SK-N-SH treated with all-trans-retinoic acid at 6 μM for 48 hours (cell line): Measurements from ENCODE around the gene FBXO8.
"Not testable (repeated sequence)": the region's sequence is repeated elsewhere in the genome, so short reads cannot be mapped to it uniquely, and the experiment has no call there.

Experiments used
- ATAC-seq: fragments of 200-7000 bp; cut with Tn5 transposase; 3 replicates; pipeline ENCODE4 v1.9.1; 2020; ENCODE audit warnings: mild to moderate bottlenecking, moderate library complexity
- CREB5 ChIP-seq: fragments of 250-450 bp; sonication (Bioruptor Pico); IDR thresholded peaks from 2 replicates; pipeline ENCODE4 v1.5.1; 2020; ENCODE audit warnings: low read depth, mild to moderate bottlenecking, moderate library complexity
- CSDC2 ChIP-seq: fragments of 250-450 bp; sonication (Bioruptor Pico); IDR thresholded peaks from 2 replicates; pipeline ENCODE4 v1.5.0; 2020; ENCODE audit warnings: mild to moderate bottlenecking, moderate library complexity
- CSRNP3 ChIP-seq: fragments of 250-450 bp; sonication (Bioruptor Pico); IDR thresholded peaks from 2 replicates; pipeline ENCODE4 v1.5.1; 2021; ENCODE audit warnings: mild to moderate bottlenecking, moderate library complexity
- ESRRG ChIP-seq: fragments of 250-450 bp; sonication (Bioruptor Pico); IDR thresholded peaks from 2 replicates; pipeline ENCODE4 v1.6.1; 2021; ENCODE audit warnings: mild to moderate bottlenecking
- OSR1 ChIP-seq: fragments of 250-450 bp; sonication (Bioruptor Pico); IDR thresholded peaks from 2 replicates; pipeline ENCODE4 v1.8.0; 2022; ENCODE audit warnings: moderate library complexity, mild to moderate bottlenecking, inconsistent platforms
- SNAI2 ChIP-seq: fragments of 250-450 bp; sonication (Bioruptor Pico); IDR thresholded peaks from 2 replicates; pipeline ENCODE4 v1.5.0; 2020; ENCODE audit warnings: mild to moderate bottlenecking, moderate library complexity
- TCF4 ChIP-seq: fragments of 250-450 bp; sonication (Bioruptor Pico); IDR thresholded peaks from 2 replicates; pipeline ENCODE4 v1.8.0; 2021; ENCODE audit warnings: mild to moderate bottlenecking, moderate library complexity, borderline replicate concordance
- TOX ChIP-seq: fragments of 250-450 bp; sonication (Bioruptor Pico); IDR thresholded peaks from 2 replicates; pipeline ENCODE4 v1.8.0; 2021; ENCODE audit warnings: mild to moderate bottlenecking, moderate library complexity, borderline replicate concordance
- TSHZ2 ChIP-seq: fragments of 250-450 bp; sonication (Bioruptor Pico); IDR thresholded peaks from 2 replicates; pipeline ENCODE4 v1.5.0; 2020; ENCODE audit warnings: mild to moderate bottlenecking, moderate library complexity
- ZC3H10 ChIP-seq: fragments of 250-450 bp; sonication (Bioruptor Pico); IDR thresholded peaks from 2 replicates; pipeline ENCODE4 v1.5.1; 2021; ENCODE audit warnings: mild to moderate bottlenecking, moderate library complexity
- ZFP3 ChIP-seq: fragments of 250-450 bp; sonication (Bioruptor Pico); IDR thresholded peaks from 2 replicates; pipeline ENCODE4 v1.5.0; 2020; ENCODE audit warnings: mild to moderate bottlenecking, moderate library complexity
- ZFP30 ChIP-seq: fragments of 450-650 bp; formaldehyde crosslinking; IDR thresholded peaks from 2 replicates; pipeline ENCODE4 v1.5.0; 2022; ENCODE audit warnings: mild to moderate bottlenecking, moderate library complexity
- ZNF565 ChIP-seq: fragments of 450-650 bp; formaldehyde crosslinking; conservative IDR thresholded peaks from 2 replicates; pipeline ENCODE4 v1.5.0; 2020; ENCODE audit warnings: low read depth, mild to moderate bottlenecking, moderate library complexity
- ZNF8 ChIP-seq: fragments of 450-650 bp; formaldehyde crosslinking; IDR thresholded peaks from 2 replicates; pipeline ENCODE4 v1.5.0; 2020; ENCODE audit warnings: mild to moderate bottlenecking, moderate library complexity

The FBXO8 gene

GRCh38 chr4:174305961-174306360, 22.5 kb upstream of the FBXO8 start:
- ATAC-seq = no peak
- no peak for TF ChIP-seq SNAI2 (CRISPR knock-in tag)
- no peak for TF ChIP-seq TSHZ2 (CRISPR knock-in tag)
- no peak for TF ChIP-seq OSR1 (CRISPR knock-in tag)
- TF ChIP-seq TOX (CRISPR knock-in tag) = no peak
- TF ChIP-seq ZC3H10 (CRISPR knock-in tag) = no peak
- TF ChIP-seq ZFP3 (CRISPR knock-in tag) = no peak

- TF ChIP-seq OSR1 (CRISPR knock-in tag) (no peak), CSDC2 (CRISPR knock-in tag) (no peak), TSHZ2 (CRISPR knock-in tag) (peak; percentile 17; the same call in 1 of the 2 replicates), TCF4 (peak; percentile 96), CSRNP3 (CRISPR knock-in tag) (0 out of 2 replicates have a peak, but pooled peaks have one; percentile 45)
- no peak for ATAC-seq
Measured at GRCh38 chr4:174304664-174305063, 21.2 kb upstream of the FBXO8 start.

- TF ChIP-seq CREB5 (CRISPR knock-in tag) (no peak), ZFP3 (CRISPR knock-in tag) (no peak), ZNF565 (CRISPR knock-in tag) (no peak), ZFP30 (CRISPR knock-in tag) (no peak), ZNF8 (CRISPR knock-in tag) (no peak), TCF4 (no peak), ESRRG (CRISPR knock-in tag) (no peak), CSRNP3 (CRISPR knock-in tag) (no peak)
- ATAC-seq = no peak
Measured at GRCh38 chr4:174303687-174304086, 20.2 kb upstream of the FBXO8 start.

- not testable (repeated sequence) for ATAC-seq
Measured at GRCh38 chr4:174295142-174295541, 11.7 kb upstream of the FBXO8 start.

- not testable (repeated sequence) for ATAC-seq
Measured at GRCh38 chr4:174294641-174295040, 11.2 kb upstream of the FBXO8 start.

- no peak for TF ChIP-seq ZNF565 (CRISPR knock-in tag)
- peak; percentile 76 for TF ChIP-seq ZFP30 (CRISPR knock-in tag)
- ATAC-seq = no peak
Measured at GRCh38 chr4:174292473-174292872, 9.0 kb upstream of the FBXO8 start.
